ENCODE measurements around the gene AGMO.

The AGMO gene

GRCh38 chr7:15439853-15440252 lies 122.0 kb downstream of the AGMO start:
- no peak overlapping the region for H3K4me3 ChIP-seq (ENCODE audit: low read length)
- DNase-seq (ENCODE audit: low read depth), result no peak
- TF ChIP-seq CTCF (IDR thresholded peaks at IDR 0.05; ENCODE audit: insufficient read depth, low read depth, low read length, missing control alignments), result no peak

GRCh38 chr7:15433151-15433550 lies 128.7 kb downstream of the AGMO start:
- TF ChIP-seq CTCF (IDR thresholded peaks at IDR 0.05; ENCODE audit: insufficient read depth, low read depth, low read length, missing control alignments), result no peak
- H3K4me3 ChIP-seq (ENCODE audit: low read length), result no peak overlapping the region
- no peak for DNase-seq (ENCODE audit: low read depth)

- no peak for DNase-seq (ENCODE audit: low read depth)
- no peak for TF ChIP-seq CTCF (IDR thresholded peaks at IDR 0.05; ENCODE audit: insufficient read depth, low read depth, low read length, missing control alignments)
- no peak overlapping the region for H3K4me3 ChIP-seq (ENCODE audit: low read length)
Measured at GRCh38 chr7:15430911-15431310, 130.9 kb downstream of the AGMO start.

GRCh38 chr7:15430191-15430590 lies 131.6 kb downstream of the AGMO start:
- no peak overlapping the region for H3K4me3 ChIP-seq (ENCODE audit: low read length)
- no peak for DNase-seq (ENCODE audit: low read depth)
- no peak for TF ChIP-seq CTCF (IDR thresholded peaks at IDR 0.05; ENCODE audit: insufficient read depth, low read depth, low read length, missing control alignments)

GRCh38 chr7:15424468-15424867 lies 137.3 kb downstream of the AGMO start:
- H3K4me3 ChIP-seq (ENCODE audit: low read length), result no peak overlapping the region
- no peak for DNase-seq (ENCODE audit: low read depth)
- TF ChIP-seq CTCF (IDR thresholded peaks at IDR 0.05; ENCODE audit: insufficient read depth, low read depth, low read length, missing control alignments), result no peak

- no peak for TF ChIP-seq CTCF (IDR thresholded peaks at IDR 0.05; ENCODE audit: insufficient read depth, low read depth, low read length, missing control alignments)
- no peak overlapping the region for H3K4me3 ChIP-seq (ENCODE audit: low read length)
- no peak for DNase-seq (ENCODE audit: low read depth)
Measured at GRCh38 chr7:15419596-15419995, 142.2 kb downstream of the AGMO start.

GRCh38 chr7:15418264-15418663 lies 143.6 kb downstream of the AGMO start:
- DNase-seq (ENCODE audit: low read depth), result no peak
- no peak overlapping the region for H3K4me3 ChIP-seq (ENCODE audit: low read length)
- TF ChIP-seq CTCF (IDR thresholded peaks at IDR 0.05; ENCODE audit: insufficient read depth, low read depth, low read length, missing control alignments), result no peak

All from epithelial cell of esophagus (primary cell).